Uterus (tissue), 2 donors: ENCODE results near the gene KIAA0232.

ENCODE experiments used
- CTCF ChIP-seq, 4 experiments: fragments of 200-600 bp in 2 of 4; fragments of 450-650 bp in 2 of 4; sonication (generic) in 2 of 4; IDR thresholded peaks; one replicate each; pipeline ENCODE4 v1.5.1; 2016 to 2019; ENCODE audit warnings: antibody characterized with exemption in 4 of 4, mild to moderate bottlenecking in 2 of 4, moderate library complexity in 1 of 4
- POLR2A ChIP-seq, 2 donors: fragments of 450-650 bp; IDR thresholded peaks; one replicate each; pipeline ENCODE4 v1.6.1; 2016; ENCODE audit warnings: antibody characterized with exemption in 2 of 2, mild to moderate bottlenecking in 1 of 2, moderate library complexity in 1 of 2

DNA sequence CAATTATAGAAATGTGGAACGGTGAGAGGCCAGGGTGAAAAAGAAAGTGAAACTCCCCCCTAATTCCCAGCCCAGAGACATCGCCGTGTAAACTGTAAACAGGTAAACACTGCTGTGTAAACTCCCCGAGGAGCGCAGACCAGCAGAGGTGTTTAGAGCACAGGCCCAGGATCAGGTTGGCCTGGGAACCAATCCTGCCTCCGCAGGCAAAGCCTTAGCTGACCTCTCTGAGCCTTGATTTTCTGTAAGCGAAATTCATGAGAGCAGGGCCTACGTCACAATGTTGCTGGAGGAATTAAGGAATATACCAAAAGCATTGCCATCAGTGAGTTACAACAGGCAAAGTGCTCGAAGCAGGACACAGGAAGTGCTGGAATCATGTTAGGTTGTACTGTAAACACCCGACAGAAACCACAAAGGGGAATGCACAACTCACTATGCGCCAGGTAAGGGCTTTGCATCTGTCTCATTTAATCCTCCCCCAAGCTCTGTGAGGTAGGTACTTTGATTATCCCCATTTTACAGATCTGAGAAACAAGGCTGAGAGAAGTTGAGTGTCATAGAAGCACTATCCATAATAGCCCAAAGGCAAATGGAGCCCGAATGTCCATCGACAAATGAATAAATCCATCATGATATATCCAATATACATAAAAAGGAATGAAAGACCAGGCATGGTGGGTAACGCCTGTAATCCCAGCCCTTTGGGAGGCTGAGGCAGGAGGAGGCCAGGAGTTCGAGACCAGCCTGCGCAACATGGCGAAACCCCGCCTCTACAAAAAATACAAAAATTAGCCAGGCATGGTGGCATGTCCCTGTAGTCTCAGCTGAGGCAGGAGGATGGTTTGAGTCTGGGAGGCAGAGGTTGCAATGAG is 30.7 kb upstream of the KIAA0232 start:
- TF ChIP-seq CTCF (IDR thresholded peaks at IDR 0.05) (no peak), POLR2A (IDR thresholded peaks at IDR 0.05) (no peak)
